SK-N-MC (cell line): ENCODE data around the gene CSNK1G1.
A peak's percentile ranks its signal among the peaks of the same experiment; 100 is the strongest.
"Not testable (repeated sequence)": the region's sequence is repeated elsewhere in the genome, so short reads cannot be mapped to it uniquely, and the experiment has no call there.

Experiments used
- DNase-seq: peaks from one replicate; pipeline ENCODE4 v3.0.0-alpha.2; 2011; ENCODE audit warnings: low read depth, low spot score
- H3K27ac ChIP-seq: fragments of 200-600 bp; sonication (generic); 2 replicates; pipeline ENCODE4 v1.5.1; 2016; ENCODE audit warnings: mixed run types
- H3K36me3 ChIP-seq: fragments of 200-600 bp; sonication (generic); 2 replicates; pipeline ENCODE4 v1.6.1; 2017; ENCODE audit warnings: antibody characterized with exemption, low read length, mixed read lengths; ENCODE audit not compliant: insufficient read depth
- H3K4me3 ChIP-seq: fragments of 200-600 bp; sonication (generic); 2 replicates; pipeline ENCODE4 v1.5.1; 2016
- H3K9ac ChIP-seq: fragments of 200-600 bp; sonication (generic); 2 replicates; pipeline ENCODE4 v1.8.0; 2017; ENCODE audit warnings: mixed run types, mixed read lengths; ENCODE audit not compliant: insufficient read length
- H3K9me3 ChIP-seq: fragments of 200-600 bp; sonication (generic); 2 replicates; pipeline ENCODE4 v1.6.1; 2017; ENCODE audit warnings: low read depth, mild to moderate bottlenecking, antibody characterized with exemption, low read length, moderate library complexity, mixed read lengths
- EZH2 ChIP-seq: fragments of 200-600 bp; sonication (generic); IDR thresholded peaks from one replicate; pipeline ENCODE4 v1.6.1; 2017; ENCODE audit warnings: antibody characterized with exemption
- FOXP2 ChIP-seq: optimal IDR thresholded peaks from 2 replicates; pipeline ENCODE3; 2011; ENCODE audit warnings: mild to moderate bottlenecking, moderate library complexity; ENCODE audit not compliant: insufficient read depth; ENCODE audit errors: extremely low read length, control extremely low read depth
- POLR2AphosphoS5 ChIP-seq: IDR thresholded peaks from 2 replicates; pipeline ENCODE4 v1.6.1; 2012; ENCODE audit warnings: mild to moderate bottlenecking, low read depth, low read length, borderline replicate concordance

The CSNK1G1 gene

DNA sequence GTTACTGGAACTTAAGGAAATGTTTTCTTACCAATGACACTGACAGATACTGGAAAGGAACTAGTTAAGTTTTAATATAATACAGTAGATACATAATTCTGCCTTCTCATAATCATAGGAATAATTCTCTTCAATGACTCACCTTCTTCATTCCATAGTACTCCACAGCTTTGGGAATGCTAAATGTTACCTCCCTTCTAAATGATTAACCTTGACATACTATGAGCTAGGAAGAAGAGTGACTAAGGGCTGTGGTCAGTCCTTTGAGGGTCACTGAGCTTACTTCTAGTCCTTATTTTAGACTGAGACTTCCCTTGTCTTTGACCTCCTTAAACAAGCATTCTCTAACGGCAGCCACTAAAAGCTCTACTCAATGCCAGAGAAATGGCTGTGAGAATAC, 123.6 kb downstream of the CSNK1G1 start:
- Histone ChIP-seq H3K27ac (no peak overlapping the region), H3K4me3 (no peak overlapping the region), H3K36me3 (no peaks in the 10 kb centered on the region), H3K9me3 (no peaks in the 10 kb centered on the region), H3K9ac (no peak overlapping the region)
- no peak for DNase-seq
- TF ChIP-seq POLR2AphosphoS5 = no peak
- TF ChIP-seq EZH2 = no peak
- no peak for TF ChIP-seq FOXP2

DNA sequence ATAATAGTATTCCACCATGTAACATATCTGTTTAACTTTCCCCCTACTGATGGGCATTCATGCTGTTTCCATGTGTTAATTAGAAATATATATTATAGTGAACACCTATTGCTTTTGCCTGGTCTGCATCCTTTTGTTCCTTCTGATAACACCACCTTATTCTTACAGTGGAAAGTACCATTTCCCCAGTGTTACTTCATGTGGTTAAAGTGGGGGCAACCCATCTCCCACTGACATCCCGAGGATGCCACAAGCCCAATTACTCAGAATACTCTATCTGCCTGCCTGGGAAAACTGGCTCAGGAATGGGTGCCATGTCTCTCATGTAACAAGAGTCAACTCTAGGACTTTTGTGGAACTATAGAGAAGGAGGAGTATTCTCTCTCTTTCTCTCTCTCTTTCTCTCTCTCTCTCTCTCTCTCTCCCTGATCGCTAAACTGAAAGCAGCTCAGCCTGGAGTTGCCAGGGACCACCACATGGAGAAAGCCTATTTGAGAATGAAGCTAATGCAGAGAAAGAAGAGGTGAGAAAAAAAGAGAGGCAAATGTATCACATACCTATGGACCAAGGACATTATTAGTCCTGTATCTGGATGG, 126.7 kb downstream of the CSNK1G1 start:
- Histone ChIP-seq H3K27ac (no peak overlapping the region), H3K36me3 (peaks cover 11% of the 10 kb centered on the region; the same call in 1 of the 2 replicates), H3K9me3 (0 out of 2 replicates have a peak, but pooled peaks cover 3% of the 10 kb centered on the region), H3K4me3 (no peak overlapping the region), H3K9ac (no peak overlapping the region)
- DNase-seq = no peak
- no peak for TF ChIP-seq EZH2
- TF ChIP-seq FOXP2 = no peak
- TF ChIP-seq POLR2AphosphoS5 = no peak

DNA sequence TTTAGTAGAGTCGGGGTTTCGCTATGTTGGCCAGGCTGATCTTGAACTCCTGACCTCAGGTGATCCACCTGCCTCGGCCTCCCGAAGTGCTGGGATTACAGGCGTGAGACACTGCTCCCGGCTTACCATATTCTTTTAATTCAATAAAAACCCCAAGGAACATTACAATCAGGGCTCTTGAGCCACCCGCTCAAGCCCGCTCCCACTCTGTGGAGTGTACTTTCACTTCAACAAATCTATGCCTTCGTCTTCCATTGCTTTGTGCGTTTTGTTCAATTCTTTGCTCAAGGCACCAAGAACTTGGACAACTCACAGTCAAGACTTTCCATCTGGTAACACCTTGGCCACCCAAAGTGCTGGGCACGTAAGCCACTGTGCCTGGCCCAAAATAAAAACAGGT, 130.2 kb downstream of the CSNK1G1 start:
- DNase-seq = no peak
- no peak overlapping the region for H3K4me3 ChIP-seq
- H3K9ac ChIP-seq = no peak overlapping the region
- H3K27ac ChIP-seq = no peak overlapping the region
- H3K9me3 ChIP-seq = 0 out of 2 replicates have a peak, but pooled peaks cover 3% of the 10 kb centered on the region
- peaks cover 11% of the 10 kb centered on the region; the same call in 1 of the 2 replicates for H3K36me3 ChIP-seq
- TF ChIP-seq POLR2AphosphoS5 = no peak
- no peak for TF ChIP-seq EZH2
- no peak for TF ChIP-seq FOXP2

DNA sequence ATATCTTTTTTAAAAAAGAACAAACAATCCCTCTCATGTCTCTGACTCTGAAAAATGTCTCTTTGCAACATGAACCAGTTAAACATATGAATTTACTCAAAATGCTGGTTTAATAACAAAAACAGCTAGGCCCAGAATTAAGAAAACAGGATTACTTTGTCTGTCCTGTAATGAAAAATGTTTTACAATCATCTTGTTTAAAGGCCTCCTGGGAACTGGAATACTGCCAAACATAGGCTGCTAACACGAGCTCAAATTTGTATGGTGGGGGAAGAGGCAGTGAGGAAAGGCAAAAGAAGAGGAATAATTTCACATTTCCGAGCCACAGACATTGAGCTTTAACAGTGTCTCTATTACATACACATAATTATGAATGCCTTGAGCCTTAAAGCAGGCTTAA, 131.5 kb downstream of the CSNK1G1 start:
- H3K36me3 ChIP-seq = peaks cover 11% of the 10 kb centered on the region; the same call in 1 of the 2 replicates
- DNase-seq = peak; percentile 98
- peak; percentile 57; the same call in 1 of the 2 replicates for TF ChIP-seq POLR2AphosphoS5
- TF ChIP-seq FOXP2 = no peak
- 0 out of 2 replicates have a peak, but pooled peaks cover 3% of the 10 kb centered on the region for H3K9me3 ChIP-seq
- H3K9ac ChIP-seq = peak overlapping the region; percentile 18
- H3K4me3 ChIP-seq = peak overlapping the region; percentile 37
- H3K27ac ChIP-seq = peak overlapping the region; percentile 74

DNA sequence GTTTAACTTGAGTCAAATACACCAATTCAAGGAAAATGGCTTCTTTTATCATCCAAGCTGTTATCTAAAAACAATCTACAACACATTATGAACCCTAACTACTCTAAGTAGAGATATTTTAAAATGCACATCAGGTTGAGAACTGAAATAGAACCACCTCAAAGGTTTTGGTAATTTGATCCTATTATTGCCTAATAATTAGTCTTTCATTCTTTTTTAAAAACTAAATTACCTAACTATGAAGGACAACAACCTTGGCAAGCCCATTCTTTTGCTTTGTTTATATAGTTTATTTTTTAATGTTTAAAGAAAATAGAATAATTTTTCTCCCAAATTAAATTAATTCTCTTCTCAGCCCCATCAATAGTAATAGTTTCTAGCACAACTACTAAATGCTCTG, 132.1 kb downstream of the CSNK1G1 start:
- H3K9ac ChIP-seq = peak overlapping the region; percentile 18

DNA sequence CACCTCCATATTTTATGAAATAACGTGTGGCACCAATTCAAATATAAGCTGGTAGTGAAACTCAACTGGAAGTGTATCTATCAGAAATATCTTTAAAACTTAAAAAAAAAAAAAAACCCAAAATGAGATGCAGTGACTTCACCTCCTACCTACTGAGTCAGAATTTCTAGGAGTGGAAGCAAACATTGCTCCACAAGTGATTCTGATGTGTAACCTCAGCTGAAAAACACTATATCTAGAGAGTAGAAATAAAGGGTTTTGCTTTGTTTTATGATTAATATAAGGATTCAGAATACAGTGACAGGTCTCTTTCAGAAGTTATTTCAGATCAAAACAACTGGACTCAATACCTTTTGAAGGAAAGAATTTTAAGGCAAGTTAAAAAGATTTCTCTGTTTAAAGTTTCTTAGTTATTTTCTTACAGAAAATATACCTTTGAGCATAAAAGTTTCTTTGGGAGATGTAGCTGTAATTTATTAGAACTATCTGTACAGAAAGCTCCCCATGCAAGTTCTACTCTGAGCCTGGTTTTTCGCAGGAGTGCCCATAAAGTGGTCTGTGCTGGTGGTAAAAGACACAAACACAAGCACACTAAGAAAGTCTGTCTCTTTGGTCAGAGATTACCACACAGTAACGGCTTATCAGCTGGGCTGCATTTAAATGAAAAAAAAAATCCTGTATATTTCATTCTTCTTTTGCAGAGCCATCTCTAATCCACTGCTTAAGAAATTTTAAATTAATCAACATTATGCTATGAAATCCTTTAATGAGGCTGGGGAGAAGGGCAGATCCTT, 133.2 kb downstream of the CSNK1G1 start:
- Histone ChIP-seq H3K36me3 (peaks cover 11% of the 10 kb centered on the region; the same call in 1 of the 2 replicates), H3K4me3 (no peak overlapping the region), H3K9ac (no peak overlapping the region), H3K9me3 (0 out of 2 replicates have a peak, but pooled peaks cover 3% of the 10 kb centered on the region), H3K27ac (no peak overlapping the region)
- TF ChIP-seq FOXP2 (no peak), POLR2AphosphoS5 (no peak), EZH2 (no peak)
- no peak for DNase-seq

More for the DNA sequence above, 132.1 kb downstream of the CSNK1G1 start:
- H3K4me3 ChIP-seq = no peak overlapping the region; the same call in 1 of the 2 replicates
- DNase-seq = no peak
- peaks cover 11% of the 10 kb centered on the region; the same call in 1 of the 2 replicates for H3K36me3 ChIP-seq
- H3K9me3 ChIP-seq = 0 out of 2 replicates have a peak, but pooled peaks cover 3% of the 10 kb centered on the region
- no peak for TF ChIP-seq FOXP2
- H3K27ac ChIP-seq = peak overlapping the region; percentile 74; the same call in 1 of the 2 replicates

DNA sequence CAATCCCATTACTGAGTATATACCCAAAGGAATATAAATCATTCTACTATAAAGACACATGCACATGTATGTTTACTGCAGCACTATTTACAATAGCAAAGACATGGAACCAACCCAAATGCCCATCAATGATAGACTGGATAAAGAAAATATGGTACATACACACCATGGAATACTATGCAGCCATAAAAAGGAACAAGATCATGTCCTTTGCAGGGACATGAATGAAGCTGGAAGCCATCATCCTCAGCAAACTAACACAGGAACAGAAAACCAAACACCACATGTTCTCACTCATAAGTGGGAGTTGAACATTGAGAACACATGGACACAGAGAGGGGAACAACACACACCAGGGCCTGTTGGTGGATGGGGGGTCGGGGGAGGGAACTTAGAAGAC, 134.1 kb downstream of the CSNK1G1 start:
- not testable (repeated sequence) for DNase-seq, H3K9me3 ChIP-seq, H3K27ac ChIP-seq, H3K9ac ChIP-seq, H3K4me3 ChIP-seq
- H3K36me3 ChIP-seq = peaks cover 10% of the 10 kb centered on the region; the same call in 1 of the 2 replicates

DNA sequence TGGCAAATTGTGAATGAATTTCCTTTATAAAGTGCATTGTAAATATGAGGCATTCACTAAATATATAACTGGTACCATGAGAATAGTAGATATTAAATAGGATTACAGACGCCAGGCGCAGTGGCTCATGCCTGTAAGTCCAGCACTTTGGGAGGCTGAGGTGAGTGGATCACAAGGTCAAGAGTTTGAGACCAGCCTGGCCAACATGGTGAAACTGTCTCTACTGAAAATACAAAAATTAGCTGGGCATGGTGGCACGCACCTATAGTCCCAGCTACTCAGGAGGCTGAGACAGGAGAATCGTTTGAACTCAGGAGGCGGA, 138.6 kb downstream of the CSNK1G1 start:
- not testable (repeated sequence) for DNase-seq, H3K4me3 ChIP-seq, H3K9me3 ChIP-seq, H3K9ac ChIP-seq, H3K27ac ChIP-seq, H3K36me3 ChIP-seq

DNA sequence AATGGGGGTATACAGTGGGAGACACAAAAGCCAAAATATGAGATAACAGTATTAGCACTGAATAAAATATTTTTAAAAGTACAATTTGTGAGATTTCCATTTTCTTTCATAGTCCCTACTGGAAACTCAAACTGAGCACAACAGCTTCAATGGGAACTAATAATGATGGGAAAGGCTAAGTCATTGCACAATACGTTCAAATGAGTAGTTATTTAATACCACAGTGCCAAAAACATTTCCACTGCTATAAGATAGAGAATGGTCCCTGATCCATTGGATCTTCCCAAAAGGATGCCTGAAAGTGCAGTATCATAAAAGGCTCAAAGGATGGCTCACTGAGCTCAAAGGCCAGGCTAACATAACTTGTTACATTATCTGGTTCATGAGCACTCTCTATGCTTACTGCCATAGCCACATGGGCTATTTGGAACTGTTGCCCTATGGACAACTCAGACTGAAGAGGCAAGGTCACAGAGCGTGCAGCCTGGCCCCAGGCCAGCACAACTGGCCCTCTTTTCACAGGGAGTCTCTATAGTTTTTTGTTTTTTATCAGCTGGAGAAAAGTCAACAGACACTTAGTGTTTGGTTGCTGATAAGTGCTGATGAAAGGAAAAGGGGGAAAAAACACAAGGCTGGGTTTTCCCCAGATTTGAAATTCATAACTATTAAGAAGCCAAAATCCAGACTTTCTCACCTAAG, 139.1 kb downstream of the CSNK1G1 start:
- no peak overlapping the region for H3K27ac ChIP-seq
- peaks cover 5% of the 10 kb centered on the region; the same call in 1 of the 2 replicates for H3K36me3 ChIP-seq
- no peaks in the 10 kb centered on the region for H3K9me3 ChIP-seq
- TF ChIP-seq FOXP2 (no peak), POLR2AphosphoS5 (no peak), EZH2 (no peak)
- no peak for DNase-seq
- H3K9ac ChIP-seq = no peak overlapping the region
- H3K4me3 ChIP-seq = no peak overlapping the region
